ENCODE measurements around the gene CD4.

The CD4 gene

GRCh38 chr12:6822426-6823135, 33.3 kb downstream of the CD4 start:
- Histone ChIP-seq H3K79me2 (ENCODE audit: control insufficient read depth, low read length) (no peaks in the 10 kb centered on the region), H3K27me3 (ENCODE audit: control insufficient read depth, low read length) (peaks cover 76% of the 10 kb centered on the region), H3K9me2 (replicated peaks; ENCODE audit: control insufficient read depth, low read length) (no peaks in the 10 kb centered on the region), H3K4me1 (ENCODE audit: control insufficient read depth, low read length) (peaks cover 15% of the 10 kb centered on the region), H3F3A (ENCODE audit: control insufficient read depth, insufficient read depth) (no peaks in the 10 kb centered on the region), H3K4me3 (ENCODE audit: low read length) (no peak overlapping the region), H3K4me2 (ENCODE audit: low read length) (no peak overlapping the region), H4K20me1 (ENCODE audit: control insufficient read depth, insufficient read depth, low read depth, low read length) (no peaks in the 10 kb centered on the region), H3K9me3 (ENCODE audit: control insufficient read depth, insufficient read depth, low read length) (no peaks in the 10 kb centered on the region), H3K36me3 (ENCODE audit: control insufficient read depth, low read length) (no peaks in the 10 kb centered on the region), H3K27ac (ENCODE audit: low read depth, low read length) (no peak overlapping the region)
- TF ChIP-seq CTCF (IDR thresholded peaks at IDR 0.05; ENCODE audit: low read depth, low read length, poor library complexity, severe bottlenecking) (no peak), EZH2phosphoT487 (IDR thresholded peaks at IDR 0.05; ENCODE audit: borderline replicate concordance, low read length) (no peak)

GRCh38 chr12:6823182-6824084, 34.1 kb downstream of the CD4 start:
- Histone ChIP-seq H3F3A (ENCODE audit: control insufficient read depth, insufficient read depth) (no peaks in the 10 kb centered on the region), H3K9me3 (ENCODE audit: control insufficient read depth, insufficient read depth, low read length) (no peaks in the 10 kb centered on the region), H3K4me3 (ENCODE audit: low read length) (no peak overlapping the region), H3K36me3 (ENCODE audit: control insufficient read depth, low read length) (no peaks in the 10 kb centered on the region), H3K4me2 (ENCODE audit: low read length) (no peak overlapping the region), H4K20me1 (ENCODE audit: control insufficient read depth, insufficient read depth, low read depth, low read length) (no peaks in the 10 kb centered on the region), H3K9me2 (replicated peaks; ENCODE audit: control insufficient read depth, low read length) (no peaks in the 10 kb centered on the region), H3K4me1 (ENCODE audit: control insufficient read depth, low read length) (peaks cover 21% of the 10 kb centered on the region), H3K27me3 (ENCODE audit: control insufficient read depth, low read length) (peaks cover 82% of the 10 kb centered on the region), H3K27ac (ENCODE audit: low read depth, low read length) (no peak overlapping the region), H3K79me2 (ENCODE audit: control insufficient read depth, low read length) (no peaks in the 10 kb centered on the region)
- TF ChIP-seq EZH2phosphoT487 (IDR thresholded peaks at IDR 0.05; ENCODE audit: borderline replicate concordance, low read length) (no peak), CTCF (IDR thresholded peaks at IDR 0.05; ENCODE audit: low read depth, low read length, poor library complexity, severe bottlenecking) (no peak)

GRCh38 chr12:6824085-6824775, 34.9 kb downstream of the CD4 start:
- Histone ChIP-seq H3K4me2 (ENCODE audit: low read length) (no peak overlapping the region), H3K36me3 (ENCODE audit: control insufficient read depth, low read length) (no peaks in the 10 kb centered on the region), H3K4me1 (ENCODE audit: control insufficient read depth, low read length) (peaks cover 28% of the 10 kb centered on the region), H3K27ac (ENCODE audit: low read depth, low read length) (no peak overlapping the region), H3F3A (ENCODE audit: control insufficient read depth, insufficient read depth) (no peaks in the 10 kb centered on the region), H3K9me2 (replicated peaks; ENCODE audit: control insufficient read depth, low read length) (no peaks in the 10 kb centered on the region), H3K79me2 (ENCODE audit: control insufficient read depth, low read length) (no peaks in the 10 kb centered on the region), H4K20me1 (ENCODE audit: control insufficient read depth, insufficient read depth, low read depth, low read length) (no peaks in the 10 kb centered on the region), H3K9me3 (ENCODE audit: control insufficient read depth, insufficient read depth, low read length) (no peaks in the 10 kb centered on the region), H3K27me3 (ENCODE audit: control insufficient read depth, low read length) (peaks cover 90% of the 10 kb centered on the region), H3K4me3 (ENCODE audit: low read length) (no peak overlapping the region)
- TF ChIP-seq CTCF (IDR thresholded peaks at IDR 0.05; ENCODE audit: low read depth, low read length, poor library complexity, severe bottlenecking) (no peak), EZH2phosphoT487 (IDR thresholded peaks at IDR 0.05; ENCODE audit: borderline replicate concordance, low read length) (no peak)
